ENCODE measurements around the gene NIFK.

Gene NIFK

GRCh38 chr2:121754851-121755236 lies 18.2 kb upstream of the NIFK start:
- TF ChIP-seq CTCF (IDR thresholded peaks at IDR 0.05; ENCODE audit: borderline replicate concordance, control extremely low read depth, extremely low read depth, insufficient read depth, missing control alignments) = no peak
- DNase-seq (ENCODE audit: low spot score) = no peak
- in situ Hi-C loops (cut with MboI; ENCODE audit: low sequenced_read_pairs, unreplicated experiment) = no loop called here

- TF ChIP-seq CTCF (IDR thresholded peaks at IDR 0.05; ENCODE audit: borderline replicate concordance, control extremely low read depth, extremely low read depth, insufficient read depth, missing control alignments) = no peak
- no peak for DNase-seq (ENCODE audit: low spot score)
- in situ Hi-C loops (cut with MboI; ENCODE audit: low sequenced_read_pairs, unreplicated experiment) = no loop called here
Observed at GRCh38 chr2:121748202-121748601, 11.5 kb upstream of the NIFK start.

- DNase-seq (ENCODE audit: low spot score) = no peak
- in situ Hi-C loops (cut with MboI; ENCODE audit: low sequenced_read_pairs, unreplicated experiment) = no loop called here
- TF ChIP-seq CTCF (IDR thresholded peaks at IDR 0.05; ENCODE audit: borderline replicate concordance, control extremely low read depth, extremely low read depth, insufficient read depth, missing control alignments) = no peak
Observed at GRCh38 chr2:121746071-121746578, 9.4 kb upstream of the NIFK start.

GRCh38 chr2:121741450-121741849 lies 4.8 kb upstream of the NIFK start:
- no peak for DNase-seq (ENCODE audit: low spot score)
- no peak for TF ChIP-seq CTCF (IDR thresholded peaks at IDR 0.05; ENCODE audit: borderline replicate concordance, control extremely low read depth, extremely low read depth, insufficient read depth, missing control alignments)
- in situ Hi-C loops (cut with MboI; ENCODE audit: low sequenced_read_pairs, unreplicated experiment) = no loop called here

GRCh38 chr2:121740973-121741372 lies 4.3 kb upstream of the NIFK start:
- in situ Hi-C loops (cut with MboI; ENCODE audit: low sequenced_read_pairs, unreplicated experiment) = no loop called here
- no peak for TF ChIP-seq CTCF (IDR thresholded peaks at IDR 0.05; ENCODE audit: borderline replicate concordance, control extremely low read depth, extremely low read depth, insufficient read depth, missing control alignments)
- no peak for DNase-seq (ENCODE audit: low spot score)

GRCh38 chr2:121736140-121736461 lies 574 bp downstream of the NIFK start:
- no peak for TF ChIP-seq CTCF (IDR thresholded peaks at IDR 0.05; ENCODE audit: borderline replicate concordance, control extremely low read depth, extremely low read depth, insufficient read depth, missing control alignments)
- in situ Hi-C loops (cut with MboI; ENCODE audit: low sequenced_read_pairs, unreplicated experiment) = no loop called here
- DNase-seq (ENCODE audit: low spot score) = no peak
